Hepatocyte (in vitro differentiated cells): Measurements from ENCODE around the gene MPP1. TPM values are rescaled to one million over a fixed set of nuclear protein-coding genes. Genes with fewer than 3 reads are reported as not detected.

Experiments used
- DNase-seq: peaks from one replicate; pipeline ENCODE4 v3.0.0-alpha.2; 2016; ENCODE audit warnings: low spot score
- H2AFZ ChIP-seq: fragments of 200-600 bp; sonication (generic); 2 replicates; pipeline ENCODE4 v1.6.0; 2016; ENCODE audit warnings: antibody characterized with exemption, mild to moderate bottlenecking
- H3K27ac ChIP-seq: fragments of 200-600 bp; sonication (generic); 2 replicates; pipeline ENCODE4 v1.5.1; 2016; ENCODE audit warnings: mild to moderate bottlenecking
- H3K27me3 ChIP-seq: fragments of 200-600 bp; sonication (generic); 2 replicates; pipeline ENCODE4 v1.6.1; 2016
- H3K36me3 ChIP-seq: fragments of 200-600 bp; sonication (generic); replicated peaks from 2 replicates; pipeline ENCODE4 v1.5.1; 2016; ENCODE audit warnings: low read depth; ENCODE audit not compliant: insufficient read depth
- H3K4me1 ChIP-seq: fragments of 200-600 bp; sonication (generic); 2 replicates; pipeline ENCODE4 v1.5.1; 2016; ENCODE audit warnings: mild to moderate bottlenecking, moderate library complexity; ENCODE audit not compliant: insufficient read depth
- H3K4me2 ChIP-seq: fragments of 200-600 bp; sonication (generic); 2 replicates; pipeline ENCODE4 v1.6.0; 2016
- H3K4me3 ChIP-seq: fragments of 200-600 bp; sonication (generic); 2 replicates; pipeline ENCODE4 v1.5.1; 2016; ENCODE audit warnings: mild to moderate bottlenecking
- H3K79me2 ChIP-seq: fragments of 200-600 bp; sonication (generic); 2 replicates; pipeline ENCODE4 v1.6.0; 2017; ENCODE audit warnings: mild to moderate bottlenecking
- H3K9me2 ChIP-seq: fragments of 200-600 bp; sonication (generic); replicated peaks from 2 replicates; pipeline ENCODE4 v1.6.0; 2017; ENCODE audit warnings: mild to moderate bottlenecking; ENCODE audit not compliant: insufficient read depth
- H3K9me3 ChIP-seq: fragments of 200-600 bp; sonication (generic); 2 replicates; pipeline ENCODE4 v1.5.1; 2016; ENCODE audit warnings: low read depth, mild to moderate bottlenecking
- H4K20me1 ChIP-seq: fragments of 200-600 bp; sonication (generic); 2 replicates; pipeline ENCODE4 v1.6.0; 2016; ENCODE audit warnings: mild to moderate bottlenecking; ENCODE audit not compliant: insufficient read depth, poor library complexity, severe bottlenecking
- CTCF ChIP-seq: fragments of 200-600 bp; sonication (generic); IDR thresholded peaks from 2 replicates; pipeline ENCODE4 v1.5.1; 2016; ENCODE audit warnings: antibody characterized with exemption, mild to moderate bottlenecking; ENCODE audit not compliant: poor library complexity
- EZH2 ChIP-seq: fragments of 200-600 bp; sonication (generic); IDR thresholded peaks from 2 replicates; pipeline ENCODE4 v1.6.1; 2016; ENCODE audit warnings: antibody characterized with exemption, mild to moderate bottlenecking, borderline replicate concordance
- EZH2phosphoT487 ChIP-seq: fragments of 200-600 bp; sonication (generic); IDR thresholded peaks from one replicate; pipeline ENCODE4 v1.6.1; 2018; ENCODE audit warnings: antibody characterized with exemption, mild to moderate bottlenecking, low read depth, moderate library complexity; ENCODE audit not compliant: unreplicated experiment, severe bottlenecking
- WGBS: methylation state at CpG from one replicate; pipeline ENCODE4 v1.1.6; 2016; ENCODE audit warnings: low lambda C conversion rate; ENCODE audit errors: missing lambda C conversion rate; 5-methylcytosine and 5-hydroxymethylcytosine counted together
- polyA plus RNA-seq: library from polyadenylated mRNA; unstranded; fragments of >200 nt; fragmentation: Nextera tagmentation; extraction: Ambion mirVana; gene quantifications from 2 replicates; pipeline ENCODE4 v1.2.1, GENCODE V29; 2016
- total RNA-seq: library from RNA; depleted of rRNA; stranded (reverse); fragments of >200 nt; gene quantifications from 2 replicates; pipeline ENCODE4 v1.2.3, GENCODE V29; 2014

Gene MPP1
- total and polyA plus RNA-seq, 2 experiments from 2014 or later, result 11.4 to 20.4 TPM

- Histone ChIP-seq H4K20me1 (no peaks in the 10 kb centered on the region), H3K36me3 (no peaks in the 10 kb centered on the region), H3K9me3 (no peaks in the 10 kb centered on the region), H3K27me3 (no peaks in the 10 kb centered on the region), H3K79me2 (no peaks in the 10 kb centered on the region), H3K27ac (no peak overlapping the region), H3K4me1 (no peaks in the 10 kb centered on the region), H2AFZ (no peak overlapping the region), H3K4me2 (no peak overlapping the region), H3K4me3 (no peak overlapping the region), H3K9me2 (no peaks in the 10 kb centered on the region)
- TF ChIP-seq EZH2phosphoT487, result no peak
- no peak for TF ChIP-seq CTCF
- TF ChIP-seq EZH2, result no peak
- no peak for DNase-seq
These were observed 62.7 kb downstream of the MPP1 start for GRCh38 chrX:154742613-154743012.

GRCh38 chrX:154739952-154740465 lies 65.3 kb downstream of the MPP1 start:
- no peaks in the 10 kb centered on the region for H3K4me1 ChIP-seq
- no peak for DNase-seq
- H3K79me2 ChIP-seq, result no peaks in the 10 kb centered on the region
- no peaks in the 10 kb centered on the region for H3K27me3 ChIP-seq
- H3K36me3 ChIP-seq, result no peaks in the 10 kb centered on the region
- no peak overlapping the region for H2AFZ ChIP-seq
- no peaks in the 10 kb centered on the region for H3K9me3 ChIP-seq
- H3K9me2 ChIP-seq, result no peaks in the 10 kb centered on the region
- H4K20me1 ChIP-seq, result no peaks in the 10 kb centered on the region
- H3K4me3 ChIP-seq, result no peak overlapping the region
- 58% methylated on average over 2 of the region's 2 CpGs for WGBS
- TF ChIP-seq CTCF, result no peak
- no peak for TF ChIP-seq EZH2
- TF ChIP-seq EZH2phosphoT487, result no peak
- H3K4me2 ChIP-seq, result no peak overlapping the region
- H3K27ac ChIP-seq, result no peak overlapping the region

- H4K20me1 ChIP-seq, result no peaks in the 10 kb centered on the region
- no peaks in the 10 kb centered on the region for H3K9me2 ChIP-seq
- no peaks in the 10 kb centered on the region for H3K79me2 ChIP-seq
- peaks cover 3% of the 10 kb centered on the region for H3K4me1 ChIP-seq
- no peak overlapping the region for H3K4me2 ChIP-seq
- H3K27ac ChIP-seq, result peak overlapping the region; percentile 65
- no peak for DNase-seq
- TF ChIP-seq EZH2phosphoT487 (no peak), CTCF (no peak), EZH2 (no peak)
- no peak overlapping the region for H3K4me3 ChIP-seq
- WGBS, result 54% methylated on average over 8 of the region's 8 CpGs
- H3K9me3 ChIP-seq, result no peaks in the 10 kb centered on the region
- no peaks in the 10 kb centered on the region for H3K36me3 ChIP-seq
- no peak overlapping the region for H2AFZ ChIP-seq
- H3K27me3 ChIP-seq, result no peaks in the 10 kb centered on the region
These were observed 67.1 kb downstream of the MPP1 start for GRCh38 chrX:154738011-154738738.
